Nephron (organoid): Measurements from ENCODE around the gene PPP1R1B.

ENCODE experiments used
- H3K27ac Mint-ChIP-seq, 3 experiments: 2 replicates each; pipeline ENCODE4 v1.8.0; 2020; ENCODE audit warnings: mixed read lengths in 3 of 3, mild to moderate bottlenecking in 2 of 3, moderate library complexity in 1 of 3
- H3K27me3 Mint-ChIP-seq: 2 replicates; pipeline ENCODE4 v1.8.0; 2021; ENCODE audit warnings: low read depth, mild to moderate bottlenecking, moderate library complexity, mixed read lengths
- H3K36me3 Mint-ChIP-seq: 2 replicates; pipeline ENCODE4 v1.8.0; 2020; ENCODE audit warnings: low read depth, mixed read lengths
- H3K4me1 Mint-ChIP-seq: 2 replicates; pipeline ENCODE4 v1.8.0; 2020; ENCODE audit warnings: mixed read lengths
- H3K4me3 Mint-ChIP-seq, 3 experiments: 2 replicates each; pipeline ENCODE4 v1.8.0; 2020; ENCODE audit warnings: mild to moderate bottlenecking in 3 of 3, mixed read lengths in 3 of 3, moderate library complexity in 2 of 3
- H3K9me3 Mint-ChIP-seq: 2 replicates; pipeline ENCODE4 v1.8.0; 2020; ENCODE audit warnings: mixed read lengths
- CTCF ChIP-seq, 3 experiments: fragments of 200-600 bp; sonication (generic); IDR thresholded peaks; one replicate each; pipeline ENCODE4 v1.5.0; 2021; ENCODE audit warnings: antibody characterized with exemption in 3 of 3; ENCODE audit not compliant: unreplicated experiment in 3 of 3

Gene PPP1R1B

GRCh38 chr17:39599004-39599664 lies 27.6 kb upstream of the PPP1R1B start:
- Mint-ChIP-seq H3K36me3 (no peaks in the 10 kb centered on the region), H3K4me3 (no peak overlapping the region), H3K27me3 (peaks cover 100% of the 10 kb centered on the region), H3K4me1 (peaks cover 12% of the 10 kb centered on the region), H3K27ac (no peak overlapping the region), H3K9me3 (no peaks in the 10 kb centered on the region)
- TF ChIP-seq CTCF (IDR thresholded peaks at IDR 0.05; ENCODE audit: unreplicated experiment in 3 of 3) = no peak

GRCh38 chr17:39599665-39600231 lies 27.0 kb upstream of the PPP1R1B start:
- peaks cover 12% of the 10 kb centered on the region for H3K4me1 Mint-ChIP-seq
- peaks cover 100% of the 10 kb centered on the region for H3K27me3 Mint-ChIP-seq
- TF ChIP-seq CTCF (IDR thresholded peaks at IDR 0.05; ENCODE audit: unreplicated experiment in 3 of 3) = no peak
- no peaks in the 10 kb centered on the region for H3K36me3 Mint-ChIP-seq
- H3K27ac Mint-ChIP-seq = no peak overlapping the region
- H3K4me3 Mint-ChIP-seq = peak overlapping the region in 1 of 3 experiments; percentile 23
- no peaks in the 10 kb centered on the region for H3K9me3 Mint-ChIP-seq

- Mint-ChIP-seq H3K27me3 (peaks cover 100% of the 10 kb centered on the region), H3K27ac (no peak overlapping the region), H3K4me1 (peaks cover 12% of the 10 kb centered on the region), H3K4me3 (no peak overlapping the region), H3K36me3 (no peaks in the 10 kb centered on the region), H3K9me3 (no peaks in the 10 kb centered on the region)
- TF ChIP-seq CTCF (IDR thresholded peaks at IDR 0.05; ENCODE audit: unreplicated experiment in 3 of 3) = no peak
Observed at GRCh38 chr17:39600288-39600996, 26.3 kb upstream of the PPP1R1B start.

DNA sequence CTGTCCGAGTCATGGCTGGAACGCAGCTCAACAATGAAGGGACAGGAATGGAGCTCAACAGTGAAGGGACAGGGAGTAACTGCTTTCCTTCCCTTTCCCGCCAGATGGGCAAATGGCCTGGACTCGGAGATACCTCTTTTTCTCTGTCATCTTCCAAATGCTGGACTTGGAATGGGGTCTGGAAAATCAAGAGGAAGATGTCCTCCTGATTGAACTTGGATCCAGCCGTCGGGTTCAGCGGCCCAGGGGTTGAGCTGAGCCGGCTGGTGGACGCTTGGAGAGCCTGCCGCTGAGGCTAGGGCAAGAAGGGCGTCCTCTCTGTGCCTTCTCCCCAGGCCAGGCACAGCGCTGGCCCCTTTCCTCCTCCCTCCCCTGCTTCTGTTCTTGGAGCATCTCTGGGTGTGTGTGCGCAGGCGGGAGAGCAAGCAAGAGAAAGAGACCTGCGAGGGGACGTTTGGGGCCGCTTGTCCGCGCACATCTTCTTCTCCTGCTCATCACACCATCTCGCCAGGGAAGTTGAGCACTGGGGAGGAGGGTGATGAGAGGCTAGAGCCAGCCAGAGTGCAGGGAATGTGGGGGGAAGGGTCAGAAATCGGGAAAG lies 25.7 kb upstream of the PPP1R1B start:
- peaks cover 100% of the 10 kb centered on the region for H3K27me3 Mint-ChIP-seq
- no peak overlapping the region for H3K27ac Mint-ChIP-seq
- H3K4me3 Mint-ChIP-seq = no peak overlapping the region
- H3K4me1 Mint-ChIP-seq = peaks cover 12% of the 10 kb centered on the region
- no peaks in the 10 kb centered on the region for H3K9me3 Mint-ChIP-seq
- no peaks in the 10 kb centered on the region for H3K36me3 Mint-ChIP-seq
- TF ChIP-seq CTCF (IDR thresholded peaks at IDR 0.05; ENCODE audit: unreplicated experiment in 3 of 3) = no peak

- H3K4me1 Mint-ChIP-seq = peaks cover 9% of the 10 kb centered on the region
- H3K27ac Mint-ChIP-seq = no peak overlapping the region
- H3K9me3 Mint-ChIP-seq = no peaks in the 10 kb centered on the region
- H3K27me3 Mint-ChIP-seq = peaks cover 99% of the 10 kb centered on the region
- H3K4me3 Mint-ChIP-seq = no peak overlapping the region
- TF ChIP-seq CTCF (IDR thresholded peaks at IDR 0.05; ENCODE audit: unreplicated experiment in 3 of 3) = no peak
- no peaks in the 10 kb centered on the region for H3K36me3 Mint-ChIP-seq
Observed at GRCh38 chr17:39601758-39602532, 24.8 kb upstream of the PPP1R1B start.
